ENCODE data around the gene ADAM11.
A peak's percentile ranks its signal among the peaks of the same experiment; 100 is the strongest.

Gene ADAM11

GRCh38 chr17:44759086-44759915, 513 bp downstream of the ADAM11 start (continued):
- peak; percentile 18 for TF ChIP-seq ZBTB26 (tag by site-specific recombination; optimal IDR thresholded peaks at IDR 0.05)
- TF ChIP-seq ZFP69B (tag by site-specific recombination; IDR thresholded peaks at IDR 0.05): peak; percentile 74; the same call in 1 of the 2 replicates
- no peak for TF ChIP-seq ZNF610 (tag by site-specific recombination; IDR thresholded peaks at IDR 0.05; ENCODE audit: borderline replicate concordance)

- H3K36me3 ChIP-seq (ENCODE audit: control insufficient read depth in 2 of 2, insufficient read depth in 1 of 2, low read length in 2 of 2): no peaks in the 10 kb centered on the region
- no peak overlapping the region for H3K4me3 ChIP-seq (ENCODE audit: low read depth, low read length)
- peak overlapping the region; percentile 34; the same call in 1 of the 2 replicates for H3K27ac ChIP-seq (ENCODE audit: extremely low read depth, low read depth, low read length)
- 0 out of 2 replicates have a peak, but pooled peaks have one; percentile 12 for TF ChIP-seq ZBTB10 (tag by site-specific recombination; IDR thresholded peaks at IDR 0.05)
- TF ChIP-seq HIC1 (tag by site-specific recombination; IDR thresholded peaks at IDR 0.05): no peak
- ChIA-PET CTCF (interaction anchor here (0.6 kb wide), 1 partner anchor 392 kb away, joined by 5 read pairs; no protein-coding TSS in a partner anchor), POLR2A (interaction anchor here (0.6 to 1.6 kb wide), 4 partner anchors 38 to 159 kb away, joined by 3 to 4 read pairs (median 3); partner anchors contain the start of gene DBF4B)
- H3K9me3 ChIP-seq (ENCODE audit: control insufficient read depth, insufficient read depth, low read depth, low read length): no peaks in the 10 kb centered on the region
- H3K4me1 ChIP-seq (ENCODE audit: control insufficient read depth, insufficient read depth, low read length): peaks cover 3% of the 10 kb centered on the region
Observed at GRCh38 chr17:44759916-44760243, 1.1 kb downstream of the ADAM11 start.

- POLR2A ChIA-PET: no interaction called here
- H3K36me3 ChIP-seq (ENCODE audit: control insufficient read depth in 2 of 2, insufficient read depth in 1 of 2, low read length in 2 of 2): no peaks in the 10 kb centered on the region
- no peak overlapping the region for H3K27ac ChIP-seq (ENCODE audit: extremely low read depth, low read depth, low read length)
- H3K4me3 ChIP-seq (ENCODE audit: low read depth, low read length): no peak overlapping the region
- H3K4me1 ChIP-seq (ENCODE audit: control insufficient read depth, insufficient read depth, low read length): peaks cover 3% of the 10 kb centered on the region
- CTCF ChIA-PET: no interaction called here
- no peaks in the 10 kb centered on the region for H3K9me3 ChIP-seq (ENCODE audit: control insufficient read depth, insufficient read depth, low read depth, low read length)
- peak; percentile 55; the same call in 1 of the 2 replicates for TF ChIP-seq ZBTB17 (tag by site-specific recombination; IDR thresholded peaks at IDR 0.05)
- no peak for TF ChIP-seq HOXC10 (CRISPR knock-in tag; IDR thresholded peaks at IDR 0.05)
- no peak for TF ChIP-seq ZNF404 (tag by site-specific recombination; IDR thresholded peaks at IDR 0.05)
- no peak for TF ChIP-seq ZNF184 (tag by site-specific recombination; IDR thresholded peaks at IDR 0.05)
- no peak for TF ChIP-seq ZNF791 (tag by site-specific recombination; IDR thresholded peaks at IDR 0.05)
- no peak for TF ChIP-seq ZNF2 (tag by site-specific recombination; IDR thresholded peaks at IDR 0.05)
- TF ChIP-seq TSHZ1 (tag by site-specific recombination; IDR thresholded peaks at IDR 0.05; ENCODE audit: borderline replicate concordance): no peak
- no peak for TF ChIP-seq ZNF248 (tag by site-specific recombination; IDR thresholded peaks at IDR 0.05)
- peak; percentile 20; the same call in 1 of the 2 replicates for TF ChIP-seq HIC1 (tag by site-specific recombination; IDR thresholded peaks at IDR 0.05)
- no peak for TF ChIP-seq ZNF274 (IDR thresholded peaks at IDR 0.05; ENCODE audit: low read length)
- no peak for TF ChIP-seq ZNF274 (tag by site-specific recombination; IDR thresholded peaks at IDR 0.05; ENCODE audit: borderline replicate concordance)
- no peak for TF ChIP-seq SP2 (tag by site-specific recombination; IDR thresholded peaks at IDR 0.05)
- TF ChIP-seq ZNF558 (tag by site-specific recombination; IDR thresholded peaks at IDR 0.05): no peak
- no peak for TF ChIP-seq ZNF621 (tag by site-specific recombination; IDR thresholded peaks at IDR 0.05)
Observed at GRCh38 chr17:44760474-44761308, 1.9 kb downstream of the ADAM11 start.
